Skeletal muscle tissue (tissue), 5 donors: ENCODE measurements around the gene CCNL1. TPM values are rescaled to one million over a fixed set of nuclear protein-coding genes. Genes with fewer than 3 reads are reported as not detected.

Source experiments
- H3K27ac ChIP-seq: one replicate; pipeline ENCODE4 v1.7.0; 2013; ENCODE audit warnings: mild to moderate bottlenecking, low read depth, low read length, inconsistent platforms
- H3K27me3 ChIP-seq, 3 donors: one replicate each; pipeline ENCODE4 v1.7.0; 2013; ENCODE audit warnings: low read length in 3 of 3; ENCODE audit not compliant: control insufficient read depth in 3 of 3, insufficient read depth in 3 of 3
- H3K36me3 ChIP-seq, 3 donors: one replicate each; pipeline ENCODE4 v1.7.0; 2013; ENCODE audit warnings: low read length in 3 of 3; ENCODE audit not compliant: control insufficient read depth in 3 of 3, insufficient read depth in 3 of 3
- H3K4me1 ChIP-seq, 3 donors: one replicate each; pipeline ENCODE4 v1.7.0; 2013; ENCODE audit warnings: low read length in 3 of 3, mild to moderate bottlenecking in 3 of 3; ENCODE audit not compliant: control insufficient read depth in 3 of 3, insufficient read depth in 3 of 3
- H3K4me3 ChIP-seq, 3 donors: one replicate each; pipeline ENCODE4 v1.7.0; 2013; ENCODE audit warnings: low read length in 3 of 3
- H3K9ac ChIP-seq, 3 donors: one replicate each; pipeline ENCODE4 v1.7.0; 2013; ENCODE audit warnings: low read length in 3 of 3, mild to moderate bottlenecking in 3 of 3, moderate library complexity in 2 of 3, low read depth in 1 of 3
- H3K9me3 ChIP-seq, 3 donors: one replicate each; pipeline ENCODE4 v1.7.0; 2013; ENCODE audit warnings: low read length in 3 of 3; ENCODE audit not compliant: control insufficient read depth in 3 of 3
- small RNA-seq: library from RNA; depleted of rRNA; stranded (forward); fragments of <200 nt; gene quantifications from one replicate; pipeline ENCODE3, GENCODE V24; 2014
- total RNA-seq: library from RNA; depleted of rRNA; stranded (reverse); fragments of >200 nt; gene quantifications from one replicate; pipeline ENCODE4 v1.2.3, GENCODE V29; 2014
- donor health status: Osteomylitis.

Gene CCNL1
- total RNA-seq, 1 donor from 2014 or later: 52.7 TPM

DNA sequence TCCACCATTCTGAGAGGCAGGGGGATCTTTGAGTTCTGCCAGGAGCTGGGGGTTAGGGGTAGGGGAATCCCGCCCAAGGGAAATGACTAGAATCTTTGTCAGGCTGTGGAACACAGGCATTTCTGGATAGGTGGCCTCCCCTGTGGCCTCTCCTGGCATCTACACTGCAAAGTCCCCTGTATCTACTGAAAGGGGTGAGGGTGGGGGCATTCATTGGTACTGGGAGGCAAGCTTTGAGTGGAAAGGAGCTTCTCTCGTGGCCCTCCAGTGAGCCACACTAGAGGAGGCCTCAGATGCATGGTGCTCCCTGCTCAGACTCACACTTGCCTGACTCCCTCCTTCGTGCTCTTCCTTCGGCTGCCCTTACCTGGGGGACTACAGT is 59.9 kb downstream of the CCNL1 start:
- no peaks in the 10 kb centered on the region for H3K36me3 ChIP-seq
- H3K27ac ChIP-seq: no peak overlapping the region
- peaks cover 0 to 10% (median 9%) of the 10 kb centered on the region in 3 donors for H3K4me1 ChIP-seq
- H3K9me3 ChIP-seq: no peaks in the 10 kb centered on the region
- H3K4me3 ChIP-seq: no peak overlapping the region
- H3K27me3 ChIP-seq: no peaks in the 10 kb centered on the region
- no peak overlapping the region for H3K9ac ChIP-seq

DNA sequence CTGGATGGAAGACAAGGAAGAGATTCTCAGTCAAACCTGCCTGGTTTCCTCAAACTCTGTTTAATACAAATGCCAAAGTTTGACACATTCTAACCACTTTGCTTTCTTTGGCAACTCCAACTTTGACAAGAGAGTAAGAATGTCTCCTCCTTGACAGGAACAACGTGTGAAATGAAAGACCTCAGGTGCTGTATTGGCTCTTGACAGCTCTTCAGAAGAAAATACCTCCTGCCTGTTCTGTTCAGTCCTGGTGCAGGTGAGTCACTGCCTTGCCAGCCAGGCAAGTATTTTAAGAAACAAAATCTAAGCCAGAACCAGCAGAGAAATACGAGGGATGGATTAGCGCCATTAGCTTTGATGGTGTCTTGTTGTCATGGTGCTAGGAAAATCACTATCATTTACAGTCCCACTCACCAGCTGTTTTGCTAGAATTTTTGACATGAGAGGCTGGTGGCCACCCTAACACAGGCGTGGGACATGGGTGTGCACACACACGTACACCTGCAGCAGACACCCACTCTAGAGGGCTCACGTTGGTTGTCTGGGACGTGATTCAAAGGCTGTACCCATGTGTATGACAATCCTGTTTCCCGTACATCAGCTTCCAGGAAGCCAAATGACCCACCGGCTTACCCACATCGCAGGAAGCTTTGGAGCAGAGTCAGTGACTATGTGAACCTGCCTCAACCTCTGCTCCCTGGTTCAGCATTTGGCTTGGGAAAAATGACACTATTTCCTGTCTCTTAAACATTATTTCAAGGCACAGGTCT is 60.4 kb downstream of the CCNL1 start:
- H3K27me3 ChIP-seq: no peaks in the 10 kb centered on the region
- H3K27ac ChIP-seq: no peak overlapping the region
- H3K9me3 ChIP-seq: no peaks in the 10 kb centered on the region
- H3K36me3 ChIP-seq: no peaks in the 10 kb centered on the region
- H3K4me3 ChIP-seq: no peak overlapping the region
- H3K9ac ChIP-seq: no peak overlapping the region
- peaks cover 0 to 10% (median 9%) of the 10 kb centered on the region in 3 donors for H3K4me1 ChIP-seq

DNA sequence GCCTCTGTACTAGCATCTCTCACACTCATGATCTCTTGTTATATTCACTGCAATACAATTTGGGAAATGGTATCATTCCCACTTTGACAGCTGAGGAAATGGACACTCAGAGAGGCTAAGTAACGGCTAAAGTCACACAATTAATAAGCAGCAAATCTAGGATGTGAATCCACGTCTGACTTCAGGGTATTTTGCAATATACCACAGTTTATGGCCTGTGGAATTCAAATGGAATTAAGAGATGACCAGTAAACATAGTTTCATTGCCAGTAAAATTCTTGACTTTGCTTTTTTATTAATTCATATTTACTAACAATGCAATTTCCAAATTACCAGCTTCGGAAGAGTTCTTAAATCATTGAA is 61.1 kb downstream of the CCNL1 start:
- Histone ChIP-seq H3K36me3 (no peaks in the 10 kb centered on the region), H3K9me3 (no peaks in the 10 kb centered on the region), H3K27me3 (no peaks in the 10 kb centered on the region), H3K4me3 (no peak overlapping the region), H3K4me1 (peaks cover 0 to 10% (median 9%) of the 10 kb centered on the region in 3 donors), H3K27ac (no peak overlapping the region), H3K9ac (no peak overlapping the region)

- no peaks in the 10 kb centered on the region for H3K9me3 ChIP-seq
- no peaks in the 10 kb centered on the region for H3K36me3 ChIP-seq
- no peak overlapping the region for H3K27ac ChIP-seq
- H3K9ac ChIP-seq: no peak overlapping the region
- no peak overlapping the region for H3K4me3 ChIP-seq
- peaks cover 0 to 10% (median 9%) of the 10 kb centered on the region in 3 donors for H3K4me1 ChIP-seq
- no peaks in the 10 kb centered on the region for H3K27me3 ChIP-seq
These were observed 61.7 kb downstream of the CCNL1 start for GRCh38 chr3:157098121-157098822.

Small RNA genes lying within 50 kb of the gene (small RNA-seq; reads per million reads assigned to genes)
- gene RF00019 (not detected), gene RNA5SP146 (not detected)
